Thoracic aorta (tissue), 2 donors: ENCODE measurements around the gene PTPN14. TPM values are rescaled to one million over a fixed set of nuclear protein-coding genes. Genes with fewer than 3 reads are reported as not detected.

Experiments used
- ATAC-seq: fragments of 150-250 bp; one replicate; pipeline ENCODE4 v1.8.0; 2017; ENCODE audit warnings: low read depth; ENCODE audit not compliant: insufficient number of reproducible peaks, low FRiP score
- DNase-seq: peaks from one replicate; pipeline ENCODE4 v3.0.0-alpha.2; 2020; ENCODE audit warnings: low spot score
- H3K27ac ChIP-seq, 2 donors: fragments of 200-600 bp; sonication (generic); 1 replicate in 1 of 2; 2 replicates in 1 of 2; pipeline ENCODE4 v1.5.1; 2016; ENCODE audit warnings: mild to moderate bottlenecking in 2 of 2, moderate library complexity in 2 of 2
- H3K27me3 ChIP-seq: fragments of 200-600 bp; sonication (generic); replicated peaks from 2 replicates; pipeline ENCODE4 v1.6.0; 2016; ENCODE audit warnings: mild to moderate bottlenecking; ENCODE audit not compliant: insufficient read depth
- H3K36me3 ChIP-seq: fragments of 200-600 bp; sonication (generic); one replicate; pipeline ENCODE4 v1.5.1; 2016
- H3K4me1 ChIP-seq, 2 donors: fragments of 200-600 bp; sonication (generic); 1 replicate in 1 of 2; 2 replicates in 1 of 2; pipeline versions ENCODE4 v1.5.1 to v1.6.0; 2016; ENCODE audit warnings: low read depth in 2 of 2, mild to moderate bottlenecking in 1 of 2; ENCODE audit not compliant: control insufficient read depth in 1 of 2
- H3K4me3 ChIP-seq: fragments of 200-600 bp; sonication (generic); 2 replicates; pipeline ENCODE4 v1.5.1; 2016; ENCODE audit warnings: mild to moderate bottlenecking
- H3K9me3 ChIP-seq: fragments of 200-600 bp; sonication (generic); 2 replicates; pipeline ENCODE4 v1.5.1; 2016
- CTCF ChIP-seq: fragments of 200-600 bp; sonication (generic); IDR thresholded peaks from one replicate; pipeline ENCODE4 v1.5.1; 2019; ENCODE audit warnings: antibody characterized with exemption
- total RNA-seq, 2 donors: library from RNA; depleted of rRNA; stranded (reverse); fragments of >200 nt; gene quantifications; one replicate each; pipeline versions ENCODE4 v1.1.0 to v1.2.3, GENCODE V29; 2016

PTPN14 gene
- total RNA-seq, 2 donors from 2014 or later: 33.3 to 63.8 TPM

GRCh38 chr1:214446772-214447556 is 104.4 kb downstream of the PTPN14 start:
- no peak for ATAC-seq
- Histone ChIP-seq H3K27me3 (no peaks in the 10 kb centered on the region), H3K9me3 (no peaks in the 10 kb centered on the region), H3K4me1 (peaks cover 12 to 13% of the 10 kb centered on the region in 2 donors), H3K4me3 (no peak overlapping the region), H3K36me3 (no peaks in the 10 kb centered on the region), H3K27ac (no peak overlapping the region)
- no peak for TF ChIP-seq CTCF
- no peak for DNase-seq

- Histone ChIP-seq H3K36me3 (no peaks in the 10 kb centered on the region), H3K27ac (peak overlapping the region in 1 of 2 donors; percentile 34), H3K9me3 (no peaks in the 10 kb centered on the region), H3K27me3 (no peaks in the 10 kb centered on the region), H3K4me3 (no peak overlapping the region), H3K4me1 (peaks cover 13 to 15% of the 10 kb centered on the region in 2 donors)
- DNase-seq (no peak), ATAC-seq (no peak)
- TF ChIP-seq CTCF: no peak
These were observed 105.4 kb downstream of the PTPN14 start for GRCh38 chr1:214445831-214446614.

- H3K4me3 ChIP-seq: no peak overlapping the region
- H3K27ac ChIP-seq: no peak overlapping the region
- no peaks in the 10 kb centered on the region for H3K9me3 ChIP-seq
- no peak for ATAC-seq
- DNase-seq: no peak
- no peaks in the 10 kb centered on the region for H3K27me3 ChIP-seq
- no peak for TF ChIP-seq CTCF
- peaks cover 13 to 24% of the 10 kb centered on the region in 2 donors for H3K4me1 ChIP-seq
- no peaks in the 10 kb centered on the region for H3K36me3 ChIP-seq
These were observed 106.2 kb downstream of the PTPN14 start for GRCh38 chr1:214445199-214445598.

- no peaks in the 10 kb centered on the region for H3K36me3 ChIP-seq
- no peaks in the 10 kb centered on the region for H3K27me3 ChIP-seq
- DNase-seq (no peak), ATAC-seq (no peak)
- no peak overlapping the region for H3K27ac ChIP-seq
- TF ChIP-seq CTCF: no peak
- H3K9me3 ChIP-seq: no peaks in the 10 kb centered on the region
- peaks cover 13 to 30% of the 10 kb centered on the region in 2 donors for H3K4me1 ChIP-seq
- no peak overlapping the region for H3K4me3 ChIP-seq
These were observed 107.0 kb downstream of the PTPN14 start for GRCh38 chr1:214444182-214444939.

GRCh38 chr1:214441119-214441518 is 110.3 kb downstream of the PTPN14 start:
- H3K36me3 ChIP-seq: no peaks in the 10 kb centered on the region
- DNase-seq: no peak
- H3K27me3 ChIP-seq: no peaks in the 10 kb centered on the region
- no peak overlapping the region for H3K27ac ChIP-seq
- ATAC-seq: no peak
- H3K4me1 ChIP-seq: peaks cover 11 to 34% of the 10 kb centered on the region in 2 donors
- no peak overlapping the region for H3K4me3 ChIP-seq
- TF ChIP-seq CTCF: no peak
- no peaks in the 10 kb centered on the region for H3K9me3 ChIP-seq
